Renal cortical epithelial cell (primary cell): ENCODE results near the gene METTL2B. TPM values are rescaled to one million over a fixed set of nuclear protein-coding genes. Genes with fewer than 3 reads are reported as not detected.
A peak's percentile ranks its signal among the peaks of the same experiment; 100 is the strongest.

Source experiments
- DNase-seq: peaks from one replicate; pipeline ENCODE4 v3.0.0-alpha.2; 2011; ENCODE audit warnings: low read depth
- total RNA-seq: library from RNA; depleted of rRNA; stranded (reverse); fragments of >200 nt; gene quantifications from 2 replicates; pipeline ENCODE4 v1.2.3, GENCODE V29; 2014

METTL2B gene, protein sequence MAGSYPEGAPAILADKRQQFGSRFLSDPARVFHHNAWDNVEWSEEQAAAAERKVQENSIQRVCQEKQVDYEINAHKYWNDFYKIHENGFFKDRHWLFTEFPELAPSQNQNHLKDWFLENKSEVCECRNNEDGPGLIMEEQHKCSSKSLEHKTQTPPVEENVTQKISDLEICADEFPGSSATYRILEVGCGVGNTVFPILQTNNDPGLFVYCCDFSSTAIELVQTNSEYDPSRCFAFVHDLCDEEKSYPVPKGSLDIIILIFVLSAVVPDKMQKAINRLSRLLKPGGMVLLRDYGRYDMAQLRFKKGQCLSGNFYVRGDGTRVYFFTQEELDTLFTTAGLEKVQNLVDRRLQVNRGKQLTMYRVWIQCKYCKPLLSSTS
- total RNA-seq = 34.8 and 63.4 TPM in 2 replicates

DNA sequence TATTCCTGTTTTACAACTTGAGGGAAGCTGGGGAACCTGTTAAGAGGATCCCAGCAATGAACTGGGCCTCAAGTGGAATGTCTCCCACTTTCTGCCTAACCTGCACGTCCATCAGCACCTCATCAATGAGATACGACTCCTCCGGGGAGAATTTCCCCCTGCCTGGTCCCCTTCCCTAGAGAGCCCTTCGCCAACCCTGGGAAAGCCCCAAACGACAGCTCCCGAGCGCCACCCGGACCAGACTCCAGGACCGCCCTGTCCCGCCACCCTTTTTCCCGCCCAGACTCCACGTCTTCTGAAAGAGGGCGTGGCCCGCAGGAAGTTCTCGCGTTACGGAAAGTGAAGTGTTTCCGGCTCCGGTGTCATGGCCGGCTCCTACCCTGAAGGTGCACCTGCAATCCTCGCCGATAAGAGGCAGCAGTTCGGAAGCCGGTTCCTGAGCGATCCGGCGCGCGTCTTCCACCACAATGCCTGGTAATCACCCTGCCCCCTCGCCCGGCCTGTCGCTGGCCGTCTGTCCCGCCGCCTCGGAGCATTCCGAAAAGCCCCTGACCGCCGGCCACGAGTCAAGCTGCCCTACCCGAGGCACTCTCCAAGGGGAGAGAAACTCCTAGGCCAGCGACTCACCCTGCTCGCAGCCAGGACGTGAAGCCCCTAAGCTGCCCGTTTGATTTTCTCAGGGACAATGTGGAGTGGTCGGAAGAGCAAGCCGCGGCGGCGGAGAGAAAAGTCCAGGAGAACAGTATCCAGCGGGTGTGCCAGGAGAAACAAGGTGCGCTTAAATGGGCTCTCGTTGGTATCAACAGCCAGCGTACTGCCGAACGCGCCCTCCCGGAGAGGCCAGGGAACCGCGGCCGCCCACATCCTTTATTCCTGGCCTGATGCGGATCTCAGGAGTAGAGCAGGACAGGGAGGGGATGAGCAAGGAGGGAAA, at the start of gene METTL2B:
Gene METTL2B, plus strand, starts transcription at position 347 of the 934 bp plus-strand sequence. Its CDS starts 18 bp downstream, at position 365.
- DNase-seq = peak; percentile 90

DNA sequence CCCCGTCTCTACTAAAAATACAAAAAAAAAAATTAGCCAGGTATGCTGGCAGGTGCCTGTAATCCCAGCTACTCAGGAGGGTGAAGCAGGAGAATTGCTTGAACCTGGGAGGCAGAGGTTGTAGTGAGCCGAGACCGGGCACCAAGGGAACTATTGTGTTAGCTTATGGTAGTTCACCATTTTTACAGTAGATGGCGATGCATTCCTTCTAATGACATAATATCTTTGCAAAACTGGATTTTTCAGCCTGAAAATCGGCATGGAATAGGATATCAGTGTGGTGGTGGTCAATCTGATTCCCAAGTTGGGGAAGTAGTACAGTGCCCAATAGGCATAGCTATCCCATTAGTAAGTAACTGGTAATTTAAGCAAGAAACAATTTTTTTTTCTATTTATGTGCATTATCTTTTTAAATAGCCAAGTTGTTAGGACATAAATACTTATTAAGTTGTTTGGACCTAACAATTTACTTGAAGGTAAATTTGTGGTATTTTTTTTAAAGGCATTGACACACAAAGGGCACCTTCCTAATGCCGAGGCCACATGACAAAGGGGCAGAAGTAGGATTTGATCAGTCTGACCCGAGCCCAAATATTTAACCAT, 49.2 kb upstream of the METTL2B start:
- peak; percentile 53 for DNase-seq

GRCh38 chr7:128430207-128430606, 46.3 kb upstream of the METTL2B start:
- DNase-seq = no peak

- DNase-seq = no peak
These were observed 45.3 kb upstream of the METTL2B start for GRCh38 chr7:128431221-128431620.

GRCh38 chr7:128431754-128432153, 44.8 kb upstream of the METTL2B start:
- DNase-seq = no peak

DNA sequence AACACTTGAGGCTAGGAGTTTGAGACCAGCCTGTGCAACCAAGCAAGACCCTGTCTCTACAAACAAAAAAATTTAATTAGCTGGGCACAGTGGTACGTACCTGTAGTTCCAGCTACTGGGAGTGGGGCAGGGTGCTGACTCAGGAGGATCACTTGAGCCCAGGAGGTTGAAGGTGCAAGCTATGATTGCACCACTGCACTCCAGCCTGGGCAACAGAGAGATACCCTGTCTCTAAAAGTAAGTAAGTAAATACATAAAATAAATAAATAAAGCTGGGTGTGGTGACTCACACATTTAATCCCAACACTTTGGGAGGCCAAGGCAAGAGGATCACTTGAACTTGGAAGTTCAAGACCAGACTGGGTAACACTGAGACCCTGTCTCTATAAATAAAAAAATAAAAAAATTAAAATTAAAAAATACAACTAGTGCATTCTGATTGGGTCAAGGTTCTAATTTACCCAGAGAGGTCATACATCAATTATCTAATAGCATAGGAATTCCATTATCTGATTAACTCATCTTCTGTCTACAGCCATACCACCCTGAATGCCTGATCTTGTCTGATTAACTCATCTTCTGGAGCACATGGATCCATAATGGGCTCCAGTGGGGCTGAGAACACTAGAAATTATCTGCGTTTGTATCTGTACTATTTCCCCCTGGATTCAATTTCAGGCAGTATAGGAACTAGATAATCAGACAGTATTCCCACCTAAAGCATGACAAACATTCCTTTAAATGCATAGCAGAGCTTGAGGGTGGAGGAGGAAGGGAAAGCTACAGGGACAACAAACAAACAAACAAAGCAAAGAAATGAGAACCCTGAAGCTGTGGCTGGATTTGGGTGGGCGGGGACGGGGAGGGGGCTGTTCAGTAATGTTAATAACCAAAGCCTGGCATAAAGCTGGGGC, 41.9 kb upstream of the METTL2B start:
- no peak for DNase-seq

- no peak for DNase-seq
These were observed 41.2 kb upstream of the METTL2B start for GRCh38 chr7:128435327-128435686.

GRCh38 chr7:128437426-128438332, 38.9 kb upstream of the METTL2B start:
- DNase-seq = no peak

- no peak for DNase-seq
These were observed 34.2 kb upstream of the METTL2B start for GRCh38 chr7:128442356-128442755.

- DNase-seq = no peak
These were observed 32.5 kb upstream of the METTL2B start for GRCh38 chr7:128443831-128444600.

GRCh38 chr7:128446306-128446705, 30.2 kb upstream of the METTL2B start:
- DNase-seq = no peak

- DNase-seq = no peak
These were observed 28.5 kb upstream of the METTL2B start for GRCh38 chr7:128447941-128448564.

GRCh38 chr7:128448751-128449302, 27.7 kb upstream of the METTL2B start:
- no peak for DNase-seq

DNA sequence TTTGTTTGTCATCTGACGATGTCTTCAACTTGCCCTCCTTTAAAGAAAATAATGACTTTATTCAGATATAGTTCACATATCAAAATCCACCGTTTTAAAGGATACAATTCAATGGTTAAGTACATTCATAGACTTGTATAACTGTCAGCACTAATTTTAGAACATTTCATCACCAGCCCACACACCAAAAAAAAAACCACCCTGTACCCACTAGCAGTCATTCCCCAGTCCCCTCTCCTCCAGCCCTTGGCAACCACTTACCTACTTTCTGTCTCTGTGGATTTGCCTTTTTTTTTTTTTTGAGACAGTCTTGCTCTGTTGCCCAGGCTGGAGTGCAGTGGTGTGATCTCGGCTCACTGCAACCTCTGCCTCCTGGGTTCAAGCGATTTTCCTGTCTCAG, 26.1 kb upstream of the METTL2B start:
- DNase-seq = no peak

- DNase-seq = no peak
These were observed 25.6 kb upstream of the METTL2B start for GRCh38 chr7:128450913-128451312.

DNA sequence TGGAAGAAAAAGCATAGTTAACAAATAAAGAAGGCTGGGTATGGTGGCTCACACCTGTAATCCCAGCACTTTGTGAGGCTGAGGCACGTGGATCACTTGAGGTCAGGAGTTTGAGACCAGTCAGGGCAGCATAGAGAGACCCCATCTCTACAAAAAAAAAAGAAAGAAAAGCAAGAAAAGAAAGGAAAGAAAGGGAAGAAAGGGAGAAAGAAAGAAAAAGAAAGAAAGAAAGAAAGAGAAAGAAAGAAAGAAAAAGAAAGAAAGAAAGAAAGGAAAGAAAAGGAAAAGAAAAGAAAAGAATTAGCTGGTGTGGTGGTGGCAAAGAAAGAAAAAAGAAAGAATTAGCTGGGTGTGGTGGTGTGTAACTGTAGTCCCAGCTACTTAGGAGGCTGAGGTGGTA, 24.0 kb upstream of the METTL2B start:
- no peak for DNase-seq

- peak; percentile 82 for DNase-seq
These were observed 22.4 kb upstream of the METTL2B start for GRCh38 chr7:128453836-128454804.
